Osteoblast (primary cell): Measurements from ENCODE around the gene CDH4. TPM values are rescaled to one million over a fixed set of nuclear protein-coding genes. Genes with fewer than 3 reads are reported as not detected.

Experiments used
- DNase-seq: peaks from one replicate; pipeline ENCODE4 v3.0.0; 2011; ENCODE audit warnings: low spot score, mixed read lengths; ENCODE audit not compliant: insufficient read length; ENCODE audit errors: missing footprints
- H2AFZ ChIP-seq: 2 replicates; pipeline ENCODE4 v1.6.0; 2011; ENCODE audit warnings: mild to moderate bottlenecking, low read length
- H3K27ac ChIP-seq: 2 replicates; pipeline ENCODE4 v1.5.1; 2011; ENCODE audit warnings: mild to moderate bottlenecking, low read depth, low read length, moderate library complexity
- H3K27me3 ChIP-seq: 2 replicates; pipeline ENCODE4 v1.6.0; 2012; ENCODE audit warnings: mild to moderate bottlenecking, control low read depth, inconsistent platforms, low read length, moderate library complexity; ENCODE audit not compliant: insufficient read depth
- H3K36me3 ChIP-seq: 2 replicates; pipeline ENCODE4 v1.5.1; 2011; ENCODE audit warnings: mild to moderate bottlenecking, low read length, control low read depth, moderate library complexity; ENCODE audit not compliant: insufficient read depth
- H3K4me1 ChIP-seq: 2 replicates; pipeline ENCODE4 v1.5.1; 2011; ENCODE audit warnings: mild to moderate bottlenecking, low read length, control low read depth, moderate library complexity; ENCODE audit not compliant: insufficient read depth
- H3K4me2 ChIP-seq: 2 replicates; pipeline ENCODE4 v1.6.0; 2011; ENCODE audit warnings: mild to moderate bottlenecking, low read length; ENCODE audit not compliant: insufficient read depth
- H3K4me3 ChIP-seq: fragments of 200-600 bp; sonication (generic); 3 replicates; pipeline ENCODE4 v1.5.1; 2012; ENCODE audit warnings: mild to moderate bottlenecking, low read length, inconsistent platforms; ENCODE audit not compliant: insufficient read depth
- H3K79me2 ChIP-seq: 2 replicates; pipeline ENCODE4 v1.6.0; 2012; ENCODE audit warnings: mild to moderate bottlenecking, low read length, control low read depth, inconsistent platforms; ENCODE audit not compliant: insufficient read depth
- H3K9me3 ChIP-seq: 2 replicates; pipeline ENCODE4 v1.5.1; 2011; ENCODE audit warnings: low read depth, low read length, control low read depth
- H4K20me1 ChIP-seq: 2 replicates; pipeline ENCODE4 v1.6.0; 2012; ENCODE audit warnings: mild to moderate bottlenecking, low read length, control low read depth; ENCODE audit not compliant: insufficient read depth
- total RNA-seq: library from RNA; depleted of rRNA; stranded (reverse); fragments of >200 nt; gene quantifications from 2 replicates; pipeline ENCODE4 v1.2.3, GENCODE V29; 2012
- TF ChIP-seq, protein P1 (sequence below): IDR thresholded peaks from 2 replicates; pipeline ENCODE4 v1.5.1; 2011; ENCODE audit warnings: mild to moderate bottlenecking, low read depth, low read length, moderate library complexity; ENCODE audit errors: extremely low read depth

Gene CDH4
- total RNA-seq, 1 donor = 1.1 TPM

DNA sequence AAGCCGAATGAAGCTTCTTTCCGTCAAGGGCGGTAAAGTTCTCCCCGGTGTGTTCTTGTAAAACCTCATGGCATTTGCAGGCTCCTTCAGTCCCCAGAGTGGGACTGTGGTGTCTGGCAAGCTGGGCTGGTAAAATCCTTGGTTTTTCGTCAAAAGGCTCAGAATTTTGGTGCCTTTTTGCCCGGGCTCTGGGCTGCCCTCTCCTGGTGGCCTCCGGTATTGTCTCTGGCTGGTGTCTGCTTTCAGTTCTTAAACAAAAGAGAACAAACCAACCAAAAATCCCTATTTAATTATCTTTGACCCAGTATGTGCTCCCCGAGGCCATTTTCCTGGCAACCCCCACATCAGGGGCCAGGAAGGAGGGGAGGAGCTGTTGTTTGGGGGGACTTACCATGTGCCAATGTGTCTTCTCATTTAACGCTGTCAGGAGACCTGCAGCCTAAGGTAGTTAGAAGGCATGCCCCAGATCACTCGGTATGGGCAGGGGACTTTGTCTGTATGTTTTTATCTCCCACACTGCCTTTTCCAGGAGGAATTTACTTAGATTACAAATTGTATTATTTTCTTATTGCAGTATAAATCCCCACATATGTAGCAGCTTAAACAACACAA, 11.1 kb downstream of the CDH4 start:
- Histone ChIP-seq H3K27me3 (no peaks in the 10 kb centered on the region), H3K4me1 (no peaks in the 10 kb centered on the region), H2AFZ (no peak overlapping the region), H3K27ac (no peak overlapping the region), H3K4me2 (peak overlapping the region; percentile 32), H3K79me2 (no peaks in the 10 kb centered on the region), H3K9me3 (no peaks in the 10 kb centered on the region), H4K20me1 (peaks cover 2% of the 10 kb centered on the region), H3K36me3 (no peaks in the 10 kb centered on the region), H3K4me3 (no peak overlapping the region)
- peak; percentile 91 for DNase-seq
- TF ChIP-seq, protein P1, sequence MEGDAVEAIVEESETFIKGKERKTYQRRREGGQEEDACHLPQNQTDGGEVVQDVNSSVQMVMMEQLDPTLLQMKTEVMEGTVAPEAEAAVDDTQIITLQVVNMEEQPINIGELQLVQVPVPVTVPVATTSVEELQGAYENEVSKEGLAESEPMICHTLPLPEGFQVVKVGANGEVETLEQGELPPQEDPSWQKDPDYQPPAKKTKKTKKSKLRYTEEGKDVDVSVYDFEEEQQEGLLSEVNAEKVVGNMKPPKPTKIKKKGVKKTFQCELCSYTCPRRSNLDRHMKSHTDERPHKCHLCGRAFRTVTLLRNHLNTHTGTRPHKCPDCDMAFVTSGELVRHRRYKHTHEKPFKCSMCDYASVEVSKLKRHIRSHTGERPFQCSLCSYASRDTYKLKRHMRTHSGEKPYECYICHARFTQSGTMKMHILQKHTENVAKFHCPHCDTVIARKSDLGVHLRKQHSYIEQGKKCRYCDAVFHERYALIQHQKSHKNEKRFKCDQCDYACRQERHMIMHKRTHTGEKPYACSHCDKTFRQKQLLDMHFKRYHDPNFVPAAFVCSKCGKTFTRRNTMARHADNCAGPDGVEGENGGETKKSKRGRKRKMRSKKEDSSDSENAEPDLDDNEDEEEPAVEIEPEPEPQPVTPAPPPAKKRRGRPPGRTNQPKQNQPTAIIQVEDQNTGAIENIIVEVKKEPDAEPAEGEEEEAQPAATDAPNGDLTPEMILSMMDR = peak; percentile 85

DNA sequence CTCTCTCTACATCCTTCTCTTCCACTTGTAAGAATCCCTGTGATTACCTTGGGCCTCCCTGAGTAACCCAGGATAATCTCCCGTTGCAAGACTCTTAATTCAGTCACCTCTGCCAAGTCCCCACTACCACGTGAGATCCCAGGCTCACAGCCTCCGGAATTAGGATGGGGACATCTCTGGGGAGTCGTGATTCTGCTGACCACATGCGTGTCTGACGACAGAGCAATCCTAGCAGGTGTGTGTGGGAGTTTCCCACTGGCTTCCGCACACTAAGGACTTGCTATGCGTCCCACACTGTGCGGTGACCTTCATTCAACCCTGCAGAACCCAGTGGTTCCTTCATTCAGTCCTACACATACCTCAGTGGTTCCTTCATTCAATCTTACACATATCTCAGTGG, 11.9 kb downstream of the CDH4 start:
- Histone ChIP-seq H3K27ac (no peak overlapping the region), H3K4me3 (no peak overlapping the region), H3K9me3 (no peaks in the 10 kb centered on the region), H4K20me1 (peaks cover 2% of the 10 kb centered on the region), H2AFZ (no peak overlapping the region), H3K79me2 (no peaks in the 10 kb centered on the region), H3K36me3 (no peaks in the 10 kb centered on the region), H3K4me2 (no peak overlapping the region), H3K27me3 (no peaks in the 10 kb centered on the region), H3K4me1 (no peaks in the 10 kb centered on the region)
- peak; percentile 70 for DNase-seq
- TF ChIP-seq, protein P1 = no peak

DNA sequence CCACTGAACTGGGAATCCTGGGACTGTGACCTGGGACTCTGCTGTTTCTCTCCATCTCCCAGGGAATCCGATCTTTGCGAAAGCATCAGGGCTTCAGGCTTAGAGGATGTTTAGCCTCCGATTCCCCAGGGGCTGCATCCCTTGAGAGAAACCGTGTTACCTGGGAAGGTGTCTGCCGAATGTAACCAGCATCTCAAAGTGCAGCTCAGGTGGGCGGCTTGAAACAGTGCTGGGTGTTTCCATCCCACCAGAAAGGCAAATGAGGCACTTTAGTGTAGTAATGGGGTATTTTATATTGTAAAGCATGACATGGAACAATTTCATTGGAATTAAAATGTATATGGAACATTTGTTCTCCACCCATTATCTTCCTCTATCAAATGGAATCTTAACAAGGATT, 15.2 kb downstream of the CDH4 start:
- Histone ChIP-seq H3K27ac (no peak overlapping the region), H3K79me2 (no peaks in the 10 kb centered on the region), H4K20me1 (peaks cover under 1% of the 10 kb centered on the region), H2AFZ (no peak overlapping the region), H3K4me3 (no peak overlapping the region), H3K27me3 (no peaks in the 10 kb centered on the region), H3K9me3 (no peaks in the 10 kb centered on the region), H3K36me3 (no peaks in the 10 kb centered on the region), H3K4me2 (no peak overlapping the region), H3K4me1 (no peaks in the 10 kb centered on the region)
- TF ChIP-seq, protein P1 = no peak
- peak; percentile 22 for DNase-seq

DNA sequence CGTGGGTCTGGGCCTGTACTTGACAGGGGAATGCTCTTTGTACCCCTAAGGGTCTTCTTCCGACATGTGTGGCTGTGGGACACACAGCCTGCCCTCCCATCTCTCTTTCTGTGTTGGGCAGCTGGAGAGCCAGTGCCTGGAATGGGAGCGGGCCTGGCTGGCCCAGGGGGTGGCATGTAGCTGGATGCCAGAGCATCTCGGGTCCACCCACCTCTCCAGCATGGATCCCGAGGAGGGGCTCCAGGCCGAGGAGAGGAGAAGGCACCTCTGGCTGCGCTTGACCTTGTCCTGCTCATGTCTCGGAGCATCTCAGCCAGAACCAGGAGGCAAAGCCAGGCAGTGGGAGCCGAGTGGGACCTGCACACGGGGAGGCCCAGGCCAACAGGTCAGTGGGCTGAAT, 16.0 kb downstream of the CDH4 start:
- DNase-seq = peak; percentile 27
- H3K27me3 ChIP-seq = no peaks in the 10 kb centered on the region
- H3K4me2 ChIP-seq = no peak overlapping the region
- H3K79me2 ChIP-seq = no peaks in the 10 kb centered on the region
- H2AFZ ChIP-seq = no peak overlapping the region
- TF ChIP-seq, protein P1 = no peak
- no peaks in the 10 kb centered on the region for H3K4me1 ChIP-seq
- no peaks in the 10 kb centered on the region for H3K36me3 ChIP-seq
- H3K9me3 ChIP-seq = no peaks in the 10 kb centered on the region
- no peak overlapping the region for H3K4me3 ChIP-seq
- H4K20me1 ChIP-seq = no peaks in the 10 kb centered on the region
- no peak overlapping the region for H3K27ac ChIP-seq
